Measurements from ENCODE around the gene ZRANB1.

Gene ZRANB1

DNA sequence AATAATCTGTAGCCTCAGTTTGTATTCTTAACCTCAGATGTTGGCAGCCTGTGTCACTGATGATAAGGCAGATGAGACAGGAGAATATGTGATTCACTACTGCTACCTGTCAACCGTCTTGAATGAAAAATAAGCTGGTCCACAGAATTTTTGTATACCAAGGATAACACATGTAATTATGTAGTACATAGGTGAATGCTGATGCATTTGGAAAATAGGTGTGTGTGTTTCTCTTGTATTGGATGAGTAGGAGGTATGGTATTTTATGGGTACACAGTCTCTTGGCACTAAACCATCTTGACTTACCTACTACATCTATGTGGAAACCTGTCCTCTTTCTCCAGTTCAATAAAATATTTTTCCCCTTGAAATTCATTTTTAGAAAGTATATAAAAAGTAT, 20.7 kb upstream of the ZRANB1 start:
- no peak for DNase-seq (ENCODE audit: low read depth)

- DNase-seq (ENCODE audit: low read depth): no peak
Observed at GRCh38 chr10:124923684-124924083, 18.2 kb upstream of the ZRANB1 start.

DNA sequence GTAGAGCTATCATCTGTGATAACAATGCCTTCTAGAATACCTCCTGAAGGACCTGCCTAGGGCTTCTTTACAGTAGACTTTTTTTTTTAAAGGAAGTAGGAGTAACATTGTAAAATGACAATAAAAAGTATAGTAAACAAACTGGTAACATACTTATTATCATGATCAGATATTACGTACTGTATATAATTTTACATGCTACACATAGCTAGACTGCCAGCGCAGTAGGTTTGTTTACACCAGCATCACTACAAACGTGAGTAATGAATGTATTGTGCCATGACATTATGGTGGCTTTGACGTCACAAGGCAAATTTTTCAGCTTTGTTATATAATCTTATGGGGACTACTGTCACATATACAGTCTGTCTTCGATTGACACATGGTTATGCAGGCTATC, 15.4 kb upstream of the ZRANB1 start:
- no peak for DNase-seq (ENCODE audit: low read depth)

- no peak for DNase-seq (ENCODE audit: low read depth)
Observed at GRCh38 chr10:124928087-124928486, 13.8 kb upstream of the ZRANB1 start.

DNA sequence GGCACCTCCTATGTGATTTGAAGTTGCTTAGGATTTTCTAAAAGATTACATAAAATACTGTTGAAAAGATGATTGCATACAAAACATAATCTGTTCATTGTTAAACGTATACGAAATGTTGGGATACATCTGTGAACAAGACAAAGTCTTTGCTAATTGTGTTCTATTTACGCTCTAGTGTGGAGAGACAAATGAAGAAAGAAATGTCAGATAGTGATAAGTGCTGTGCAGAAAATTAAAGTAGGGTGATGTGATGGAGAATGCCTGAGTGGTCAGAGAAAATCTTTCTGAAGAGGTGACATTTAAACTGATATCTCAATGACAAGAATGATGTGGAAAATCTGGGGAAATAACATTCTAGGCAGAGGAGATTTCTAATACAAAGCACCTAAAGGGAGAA, 13.4 kb upstream of the ZRANB1 start:
- DNase-seq (ENCODE audit: low read depth): no peak

- no peak for DNase-seq (ENCODE audit: low read depth)
Observed at GRCh38 chr10:124935946-124936345, 6.0 kb upstream of the ZRANB1 start.

DNA sequence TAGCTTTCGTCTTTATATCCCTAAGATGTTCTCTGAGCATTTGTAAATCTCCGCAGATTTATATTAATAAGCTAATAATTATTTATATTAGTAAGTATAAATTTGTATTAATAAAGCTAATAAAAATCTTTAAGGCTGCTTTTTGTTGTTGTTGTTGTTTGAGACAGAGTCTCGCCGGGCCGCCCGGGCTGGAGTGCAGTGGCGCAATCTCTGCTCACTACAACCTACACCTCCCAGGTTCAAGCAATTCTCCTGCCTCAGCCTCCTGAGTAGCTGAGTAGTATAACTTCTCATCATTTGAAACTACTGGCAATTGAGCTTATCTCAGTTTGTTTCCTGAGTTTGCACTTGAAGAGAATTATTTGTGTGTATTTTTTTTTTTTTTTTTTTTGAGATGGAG, 5.1 kb upstream of the ZRANB1 start:
- DNase-seq (ENCODE audit: low read depth): no peak

DNA sequence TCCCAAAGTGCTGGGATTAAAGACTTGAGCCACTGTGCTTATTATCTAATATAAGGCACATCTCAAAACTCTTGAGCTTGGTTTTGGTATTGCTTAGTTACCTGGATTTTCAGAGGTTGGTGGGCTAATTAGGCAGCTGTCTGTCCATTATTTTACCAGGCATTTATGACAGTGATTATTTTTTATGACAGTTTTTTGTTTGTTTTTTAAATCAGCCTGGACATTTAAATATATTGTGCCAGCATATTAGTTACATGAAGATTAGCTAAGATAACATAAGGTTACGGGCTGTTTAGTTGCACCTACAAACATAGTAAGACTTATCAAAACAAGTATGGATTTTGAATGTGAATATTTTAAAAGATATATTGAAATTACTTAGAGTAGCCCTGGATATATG, 2.6 kb upstream of the ZRANB1 start:
- DNase-seq (ENCODE audit: low read depth): no peak

GRCh38 chr10:124942317-124943169, 620 bp downstream of the ZRANB1 start:
- DNase-seq (ENCODE audit: low read depth): no peak

DNA sequence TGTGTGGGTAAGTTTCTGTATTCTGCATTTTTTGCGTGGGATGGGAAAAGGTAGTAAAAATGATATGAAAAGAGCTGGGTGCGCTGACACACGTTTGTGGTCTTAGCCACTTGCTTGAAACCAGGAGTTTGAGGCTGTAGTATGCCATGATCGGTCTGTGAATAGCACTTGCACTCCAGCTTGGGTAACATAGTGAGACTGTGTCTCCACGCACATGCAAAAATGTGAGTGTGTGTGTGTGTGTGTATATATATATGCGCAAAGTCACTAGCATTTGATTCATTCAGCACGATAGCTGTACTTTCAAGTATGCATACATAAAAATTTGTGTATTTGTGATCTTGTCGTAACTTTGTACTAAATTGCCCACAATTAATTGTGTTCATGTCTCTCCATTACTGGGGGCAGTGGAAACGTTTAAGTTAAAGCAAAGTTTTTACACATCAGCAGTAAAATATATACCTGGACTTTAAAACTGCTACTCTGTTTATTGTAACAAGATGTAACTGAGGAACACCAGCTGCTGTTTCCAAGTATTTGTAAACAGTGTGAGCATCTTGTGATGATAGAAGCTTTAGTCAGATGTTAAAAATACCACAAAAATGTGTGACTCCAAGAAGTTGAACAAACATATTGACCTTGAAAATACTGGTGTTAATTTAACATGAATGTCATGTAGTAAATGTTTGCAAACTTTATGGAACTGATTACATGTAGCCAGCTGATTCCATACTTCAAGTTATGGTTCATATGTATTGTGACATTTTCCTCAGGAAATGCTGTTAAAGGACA, 1.6 kb downstream of the ZRANB1 start:
- DNase-seq (ENCODE audit: low read depth): no peak

GRCh38 chr10:124944982-124945381, 3.1 kb downstream of the ZRANB1 start:
- no peak for DNase-seq (ENCODE audit: low read depth)

- no peak for DNase-seq (ENCODE audit: low read depth)
Observed at GRCh38 chr10:124946945-124947344, 5.0 kb downstream of the ZRANB1 start.

- DNase-seq (ENCODE audit: low read depth): no peak
Observed at GRCh38 chr10:124949543-124949942, 7.6 kb downstream of the ZRANB1 start.

GRCh38 chr10:124952123-124952522, 10.2 kb downstream of the ZRANB1 start:
- DNase-seq (ENCODE audit: low read depth): no peak

GRCh38 chr10:124953421-124953820, 11.5 kb downstream of the ZRANB1 start:
- no peak for DNase-seq (ENCODE audit: low read depth)

GRCh38 chr10:124955243-124955642, 13.3 kb downstream of the ZRANB1 start:
- no peak for DNase-seq (ENCODE audit: low read depth)

DNA sequence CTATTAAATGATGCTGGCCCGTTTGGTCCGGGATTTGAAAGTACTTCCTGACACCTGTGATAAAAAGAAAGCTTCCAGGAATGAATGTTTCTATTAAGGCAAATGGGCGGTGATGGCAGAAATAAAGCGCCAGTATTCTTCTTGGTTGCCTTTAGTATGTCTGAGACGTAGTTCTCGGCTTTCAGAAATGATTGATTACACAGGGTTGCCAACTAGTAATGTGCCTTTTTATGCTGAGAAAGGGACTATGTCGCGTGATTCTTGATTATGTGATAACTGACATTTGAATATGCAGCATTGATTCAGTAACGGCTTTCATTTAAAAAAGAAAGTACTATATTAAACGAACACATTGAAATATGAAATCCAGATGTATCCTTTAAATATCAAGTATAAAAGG, 13.9 kb downstream of the ZRANB1 start:
- no peak for DNase-seq (ENCODE audit: low read depth)

DNA sequence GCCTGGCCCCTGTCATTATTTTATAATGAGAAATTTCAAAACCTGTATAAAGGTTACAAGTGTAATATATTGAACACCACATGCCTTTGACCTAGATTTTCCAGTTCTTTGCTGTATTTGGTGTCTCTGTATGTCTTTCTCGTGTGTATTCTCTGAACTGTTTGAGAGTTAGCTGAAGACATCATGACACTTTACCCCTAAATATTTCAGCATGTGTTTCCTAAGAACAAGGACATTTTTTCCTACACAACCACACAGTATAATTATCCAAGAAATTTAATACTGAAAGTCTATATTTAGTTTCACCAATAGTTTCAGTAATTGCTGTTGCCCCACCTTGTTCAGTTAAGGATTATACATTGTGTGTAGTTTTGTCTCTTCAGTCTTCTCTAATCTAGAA, 14.8 kb downstream of the ZRANB1 start:
- DNase-seq (ENCODE audit: low read depth): no peak

DNA sequence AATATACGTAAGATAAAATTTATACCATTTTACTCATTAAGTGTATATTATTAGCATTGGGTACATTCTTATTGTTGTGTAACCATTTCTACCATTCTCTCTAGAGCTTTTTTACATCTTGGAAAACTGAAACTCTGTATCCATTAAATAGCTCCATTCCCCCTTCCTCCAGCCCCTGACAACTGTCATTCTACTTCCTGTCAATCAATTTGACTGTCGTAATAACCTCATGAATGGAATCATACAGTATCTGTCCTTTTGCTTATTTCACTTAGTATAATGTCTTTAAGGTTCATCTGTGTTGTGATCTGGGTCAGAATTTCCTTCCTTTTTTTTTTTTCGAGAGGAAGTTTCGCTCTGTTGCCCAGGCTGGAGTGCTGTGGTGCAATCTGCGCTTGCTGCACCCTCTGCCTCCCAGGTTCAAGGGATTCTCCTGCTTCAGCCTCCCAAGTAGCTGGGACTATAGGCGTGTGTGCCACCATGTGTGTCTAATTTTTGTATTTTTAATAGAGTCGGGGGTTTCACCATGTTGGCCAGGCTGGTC, 15.6 kb downstream of the ZRANB1 start:
- DNase-seq (ENCODE audit: low read depth): no peak

DNA sequence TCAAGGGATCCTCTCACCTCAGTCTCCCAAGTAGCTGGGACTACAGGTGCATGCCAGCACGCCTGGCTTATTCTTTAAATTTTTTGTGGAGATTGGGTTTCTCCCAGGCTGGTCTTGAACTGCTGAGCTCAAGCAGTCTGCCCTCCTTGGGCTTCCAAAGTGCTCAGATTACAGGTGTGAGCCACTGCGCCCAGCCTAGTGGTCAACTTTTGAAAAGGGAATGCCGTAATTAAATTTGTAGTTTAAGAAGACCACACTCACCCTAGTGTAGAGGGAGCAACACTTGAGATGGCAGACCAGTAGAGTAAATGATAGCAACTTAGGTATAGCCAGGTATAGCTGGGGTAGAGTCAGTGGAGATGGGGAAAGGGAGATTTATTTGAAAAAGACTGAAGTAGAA, 17.6 kb downstream of the ZRANB1 start:
- DNase-seq (ENCODE audit: low read depth): no peak

DNA sequence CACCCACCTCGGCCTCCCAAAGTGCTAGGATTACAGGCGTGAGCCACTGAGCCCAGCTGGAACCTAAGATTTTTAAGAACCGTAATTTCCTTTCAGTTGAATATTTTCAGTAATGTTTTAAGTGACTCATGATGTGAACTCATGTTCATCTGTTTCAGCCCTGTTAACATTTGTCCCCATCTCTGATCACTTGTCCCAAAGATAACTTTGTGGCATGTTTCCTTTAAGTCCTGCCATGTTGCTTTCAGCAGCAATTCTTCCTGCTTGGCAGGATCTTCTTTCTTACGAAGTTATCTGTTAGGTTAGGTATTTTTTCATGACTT, 19.3 kb downstream of the ZRANB1 start:
- DNase-seq (ENCODE audit: low read depth): no peak

- no peak for DNase-seq (ENCODE audit: low read depth)
Observed at GRCh38 chr10:124962421-124962820, 20.5 kb downstream of the ZRANB1 start.
